ENCODE results near the gene TTC33.

DNA sequence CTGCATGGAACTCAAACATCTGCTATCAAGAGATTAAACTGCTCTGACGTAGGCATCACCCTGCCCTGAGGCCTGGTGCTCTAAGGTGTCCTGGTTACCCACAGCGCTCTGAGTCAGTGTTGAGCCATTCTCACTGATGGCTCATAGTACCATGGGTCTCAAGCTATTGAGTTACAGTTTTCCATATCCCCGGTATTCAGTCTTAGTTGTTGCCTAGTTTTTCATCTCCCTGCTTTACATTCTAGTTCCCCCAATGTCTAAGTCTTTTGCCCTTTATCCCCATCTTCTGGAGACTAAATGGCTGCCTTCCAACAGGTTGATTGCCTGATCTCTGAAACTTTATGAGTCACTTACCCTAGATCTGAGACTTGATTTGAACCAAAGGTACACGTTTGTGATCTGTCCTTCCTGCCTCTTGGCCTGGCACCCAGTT lies 237.3 kb downstream of the TTC33 start:
- no peak for TF ChIP-seq PBX2 (CRISPR knock-in tag; IDR thresholded peaks at IDR 0.05)
- no peak for TF ChIP-seq GATA4 (IDR thresholded peaks at IDR 0.05; ENCODE audit: borderline replicate concordance, low read depth)
- TF ChIP-seq USF2 (IDR thresholded peaks at IDR 0.05; ENCODE audit: low read depth, low read length): no peak
- no peak for TF ChIP-seq USF2 (CRISPR knock-in tag; IDR thresholded peaks at IDR 0.05; ENCODE audit: borderline replicate concordance)
- TF ChIP-seq, protein P1, sequence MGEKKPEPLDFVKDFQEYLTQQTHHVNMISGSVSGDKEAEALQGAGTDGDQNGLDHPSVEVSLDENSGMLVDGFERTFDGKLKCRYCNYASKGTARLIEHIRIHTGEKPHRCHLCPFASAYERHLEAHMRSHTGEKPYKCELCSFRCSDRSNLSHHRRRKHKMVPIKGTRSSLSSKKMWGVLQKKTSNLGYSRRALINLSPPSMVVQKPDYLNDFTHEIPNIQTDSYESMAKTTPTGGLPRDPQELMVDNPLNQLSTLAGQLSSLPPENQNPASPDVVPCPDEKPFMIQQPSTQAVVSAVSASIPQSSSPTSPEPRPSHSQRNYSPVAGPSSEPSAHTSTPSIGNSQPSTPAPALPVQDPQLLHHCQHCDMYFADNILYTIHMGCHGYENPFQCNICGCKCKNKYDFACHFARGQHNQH (CRISPR knock-in tag; IDR thresholded peaks at IDR 0.05): no peak
- no peak for TF ChIP-seq KDM5A (IDR thresholded peaks at IDR 0.05; ENCODE audit: borderline replicate concordance, low read length)
- no peak for TF ChIP-seq EP300 (IDR thresholded peaks at IDR 0.05; ENCODE audit: low read depth in 2 of 2, low read length in 2 of 2)
- TF ChIP-seq EP300 (CRISPR knock-in tag; IDR thresholded peaks at IDR 0.05; ENCODE audit: borderline replicate concordance): no peak
- no peak for TF ChIP-seq MLLT10 (CRISPR knock-in tag; IDR thresholded peaks at IDR 0.05)
- TF ChIP-seq ZNF737 (CRISPR knock-in tag; IDR thresholded peaks at IDR 0.05; ENCODE audit: borderline replicate concordance): no peak
- no peak for TF ChIP-seq MAX (IDR thresholded peaks at IDR 0.05)
- no peak for TF ChIP-seq ATF6 (CRISPR knock-in tag; conservative IDR thresholded peaks at IDR 0.05)
- no peak for TF ChIP-seq CHD4 (IDR thresholded peaks at IDR 0.05; ENCODE audit: borderline replicate concordance, low read length)
- no peak for TF ChIP-seq TAF1 (CRISPR knock-in tag; IDR thresholded peaks at IDR 0.05)
- no peak for TF ChIP-seq ESRRA (CRISPR knock-in tag; IDR thresholded peaks at IDR 0.05; ENCODE audit: low read depth)
- no peak for TF ChIP-seq REST (IDR thresholded peaks at IDR 0.05; ENCODE audit: borderline replicate concordance in 1 of 2, low read depth in 1 of 2, low read length in 2 of 2)
